ENCODE data around the gene ADCY9. TPM values are rescaled to one million over a fixed set of nuclear protein-coding genes. Genes with fewer than 3 reads are reported as not detected.
"Not testable (repeated sequence)": the region's sequence is repeated elsewhere in the genome, so short reads cannot be mapped to it uniquely, and the experiment has no call there.

ADCY9 gene
- total RNA-seq, 1 donor from 2014 or later, result 43.2 TPM

DNA sequence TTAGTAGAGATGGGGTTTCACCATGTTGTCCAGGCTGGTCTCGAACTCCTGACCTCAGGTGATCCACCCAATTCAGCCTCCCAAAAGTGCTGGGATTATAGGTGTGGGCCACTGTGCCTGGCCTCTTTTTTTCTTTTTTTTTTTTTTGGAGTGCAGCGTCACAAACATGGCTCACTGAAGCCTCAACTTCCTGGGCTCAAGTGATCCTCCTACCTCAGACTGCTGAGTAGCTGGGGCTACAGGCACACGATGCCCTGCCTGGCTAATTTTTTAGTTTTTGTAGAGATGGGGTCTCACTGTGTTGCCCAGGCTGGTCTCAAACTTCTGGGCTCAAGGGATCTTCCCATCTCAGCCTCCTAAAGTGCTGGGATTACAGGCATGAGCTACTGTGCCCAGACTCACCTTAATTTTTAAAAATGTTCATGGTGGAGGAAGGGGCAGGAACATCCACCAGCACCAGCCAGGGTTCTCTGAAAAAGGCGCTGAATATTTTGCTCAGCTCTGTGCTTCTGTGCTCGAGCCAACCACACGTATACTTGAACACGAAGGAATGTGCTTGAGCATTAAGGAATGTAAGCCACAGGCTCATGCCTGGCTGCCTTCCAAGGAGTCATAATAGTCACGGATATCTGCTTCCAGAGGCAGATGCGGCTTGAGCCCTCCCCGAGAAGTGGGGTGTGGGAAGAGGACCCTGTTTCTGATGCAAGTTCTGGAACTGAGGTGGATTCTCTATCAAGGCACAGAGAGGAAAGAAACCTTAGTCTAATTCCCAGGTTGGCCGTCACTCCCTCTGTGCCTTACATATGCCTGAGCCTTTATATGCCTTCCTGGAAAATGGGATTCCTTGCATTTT is 170.3 kb downstream of the ADCY9 start:
- peak; percentile 80 to 81 for ATAC-seq
- no peak for TF ChIP-seq CTCF (IDR thresholded peaks at IDR 0.05)
- Histone ChIP-seq H3K36me3 (no peaks in the 10 kb centered on the region), H3K4me1 (peaks cover 32% of the 10 kb centered on the region), H3K4me3 (no peak overlapping the region), H3K27ac (peak overlapping the region; percentile 73), H3K27me3 (ENCODE audit: low read depth) (no peaks in the 10 kb centered on the region), H3K9me3 (no peaks in the 10 kb centered on the region)
- DNase-seq, result peak; percentile 78
- intact Hi-C loops (cut with DNase I), result no loop called here

DNA sequence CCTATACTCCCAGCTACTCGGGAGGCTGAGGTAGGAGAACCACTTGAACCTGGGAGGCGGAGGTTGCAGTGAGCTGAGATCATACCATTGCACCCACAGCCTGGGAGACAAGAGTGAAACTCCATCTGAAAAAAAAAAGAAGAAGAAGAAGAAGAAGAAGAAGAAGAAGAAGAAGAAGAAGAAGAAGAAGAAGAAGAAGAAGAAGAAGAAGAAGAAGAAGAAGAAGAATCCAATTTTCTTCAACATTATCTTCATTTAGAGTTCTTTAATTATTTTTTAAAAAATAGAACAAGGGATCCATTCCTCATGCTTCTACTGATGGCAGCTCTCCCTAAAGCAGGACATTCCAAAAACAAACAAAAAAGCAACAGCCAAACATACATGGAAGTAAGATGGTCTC is 171.8 kb downstream of the ADCY9 start:
- H3K36me3 ChIP-seq; H3K9me3 ChIP-seq; H3K27ac ChIP-seq; intact Hi-C loops (cut with DNase I); DNase-seq; H3K27me3 ChIP-seq (ENCODE audit: low read depth); ATAC-seq; H3K4me3 ChIP-seq: not testable (repeated sequence)
- peaks cover 22% of the 10 kb centered on the region for H3K4me1 ChIP-seq

DNA sequence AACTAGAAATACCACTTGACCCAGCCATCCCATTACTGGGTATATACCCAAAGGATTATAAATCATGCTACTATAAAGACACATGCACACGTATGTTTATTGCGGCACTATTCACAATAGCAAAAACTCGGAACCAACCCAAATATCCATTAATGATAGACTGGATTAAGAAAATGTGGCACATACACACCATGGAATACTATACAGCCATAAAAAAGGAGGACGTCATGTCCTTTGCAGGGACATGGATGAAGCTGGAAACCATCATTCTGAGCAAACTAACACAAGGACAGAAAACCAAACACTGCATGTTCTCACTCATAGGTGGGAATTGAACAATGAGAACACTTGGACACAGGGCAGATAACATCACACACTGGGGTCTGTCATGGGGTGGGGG is 174.1 kb downstream of the ADCY9 start:
- DNase-seq; intact Hi-C loops (cut with DNase I); H3K27ac ChIP-seq; H3K9me3 ChIP-seq; H3K27me3 ChIP-seq (ENCODE audit: low read depth); H3K36me3 ChIP-seq; H3K4me3 ChIP-seq; ATAC-seq: not testable (repeated sequence)
- H3K4me1 ChIP-seq, result peaks cover 28% of the 10 kb centered on the region

DNA sequence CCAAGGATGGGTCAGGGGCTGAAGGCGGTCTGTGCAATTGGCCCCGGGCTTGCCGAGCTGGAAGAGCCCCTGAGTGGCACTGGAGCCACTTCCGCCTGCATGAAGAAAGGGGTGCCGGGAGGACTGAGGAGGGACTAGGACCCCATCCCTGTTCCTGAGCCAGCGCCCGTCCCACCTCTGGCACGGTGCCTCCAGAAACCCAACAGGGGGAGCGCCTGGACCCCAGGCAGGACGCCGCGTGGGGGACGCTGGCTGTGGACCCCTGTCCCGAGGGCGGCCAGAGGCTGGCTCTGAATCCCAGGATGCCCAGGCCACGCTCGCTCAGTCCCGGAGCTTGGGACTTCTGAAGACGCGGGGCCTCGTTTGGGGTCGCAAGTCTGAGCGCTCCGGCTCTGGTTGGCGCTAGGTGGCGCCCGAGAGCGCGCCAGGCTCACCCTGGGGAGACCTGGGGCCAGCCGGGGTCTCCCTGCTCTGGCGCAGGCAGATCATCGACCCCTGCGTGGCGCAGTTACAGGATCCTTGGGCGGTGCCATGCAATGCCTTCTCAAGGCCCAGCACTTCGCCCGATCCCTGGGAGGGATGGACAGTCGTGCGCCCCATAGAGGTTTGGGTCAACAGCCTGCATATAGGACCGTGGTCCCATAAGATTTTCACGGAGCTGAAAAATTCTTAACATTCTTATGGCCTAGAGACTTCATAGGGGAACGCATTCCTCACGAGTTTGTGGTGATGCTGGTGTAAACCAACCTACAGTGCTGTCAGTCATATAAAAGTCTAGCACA is 177.2 kb downstream of the ADCY9 start:
- peak; percentile 91 to 92 for ATAC-seq
- Histone ChIP-seq H3K4me3 (peak overlapping the region; percentile 58), H3K4me1 (peaks cover 12% of the 10 kb centered on the region), H3K27me3 (ENCODE audit: low read depth) (no peaks in the 10 kb centered on the region), H3K9me3 (no peaks in the 10 kb centered on the region), H3K27ac (peak overlapping the region; percentile 51), H3K36me3 (no peaks in the 10 kb centered on the region)
- intact Hi-C loops (cut with DNase I), result no loop called here
- DNase-seq, result peak; percentile 68
- TF ChIP-seq CTCF (IDR thresholded peaks at IDR 0.05), result peak; percentile 96

- ATAC-seq (peak; percentile 28 to 53), DNase-seq (no peak)
- TF ChIP-seq CTCF (IDR thresholded peaks at IDR 0.05), result no peak
- H3K4me3 ChIP-seq, result peak overlapping the region; percentile 58
- H3K36me3 ChIP-seq, result no peaks in the 10 kb centered on the region
- H3K27ac ChIP-seq, result no peak overlapping the region
- peaks cover 12% of the 10 kb centered on the region for H3K4me1 ChIP-seq
- intact Hi-C loops (cut with DNase I), result no loop called here
- H3K9me3 ChIP-seq, result no peaks in the 10 kb centered on the region
- no peaks in the 10 kb centered on the region for H3K27me3 ChIP-seq (ENCODE audit: low read depth)
Measured at GRCh38 chr16:3938471-3938842, 177.8 kb downstream of the ADCY9 start.

GRCh38 chr16:3937066-3937875 is 179.0 kb downstream of the ADCY9 start:
- Histone ChIP-seq H3K4me1 (peaks cover 12% of the 10 kb centered on the region), H3K27me3 (ENCODE audit: low read depth) (no peaks in the 10 kb centered on the region), H3K4me3 (no peak overlapping the region), H3K27ac (no peak overlapping the region), H3K9me3 (no peaks in the 10 kb centered on the region), H3K36me3 (no peaks in the 10 kb centered on the region)
- no peak for TF ChIP-seq CTCF (IDR thresholded peaks at IDR 0.05)
- no peak for ATAC-seq
- intact Hi-C loops (cut with DNase I), result no loop called here
- DNase-seq, result peak; percentile 16
